Diencephalon (tissue), 1 donor: ENCODE results near the gene MYMK. TPM values are rescaled to one million over a fixed set of nuclear protein-coding genes. Genes with fewer than 3 reads are reported as not detected.

Experiments used
- total RNA-seq: library from RNA; depleted of rRNA; stranded (reverse); fragments of >200 nt; gene quantifications from one replicate; pipeline ENCODE4 v1.2.3, GENCODE V29; 2014

The MYMK gene, protein sequence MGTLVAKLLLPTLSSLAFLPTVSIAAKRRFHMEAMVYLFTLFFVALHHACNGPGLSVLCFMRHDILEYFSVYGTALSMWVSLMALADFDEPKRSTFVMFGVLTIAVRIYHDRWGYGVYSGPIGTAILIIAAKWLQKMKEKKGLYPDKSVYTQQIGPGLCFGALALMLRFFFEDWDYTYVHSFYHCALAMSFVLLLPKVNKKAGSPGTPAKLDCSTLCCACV
- total RNA-seq, result not detected

DNA sequence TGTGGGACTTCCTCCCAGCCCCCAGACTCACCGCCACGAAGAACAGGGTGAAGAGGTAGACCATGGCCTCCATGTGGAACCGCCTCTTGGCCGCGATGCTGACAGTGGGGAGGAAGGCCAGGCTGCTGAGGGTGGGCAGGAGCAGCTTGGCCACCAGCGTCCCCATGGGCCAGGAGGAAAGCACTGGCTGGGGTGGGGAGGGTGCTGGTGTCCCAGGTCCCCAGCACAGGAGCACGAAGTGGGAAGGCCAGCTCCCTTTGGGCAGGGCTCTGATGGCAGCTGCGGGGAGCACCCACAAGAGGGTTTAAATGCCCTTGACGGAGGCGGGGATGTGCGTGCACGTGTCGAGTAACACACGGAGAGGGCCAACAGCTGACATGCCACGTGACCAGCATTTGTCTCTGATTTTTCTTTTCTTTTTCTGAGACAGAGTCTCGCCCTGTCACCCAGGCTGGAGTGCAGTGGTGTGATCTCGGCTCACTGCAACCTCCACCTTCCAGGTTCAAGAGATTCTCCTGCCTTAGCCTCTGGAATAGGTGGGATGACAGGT, at the start of gene MYMK:
Gene MYMK, minus strand, starts transcription at position 281 of the 550 bp plus-strand sequence. Its CDS starts 115 bp downstream, at position 166.

DNA sequence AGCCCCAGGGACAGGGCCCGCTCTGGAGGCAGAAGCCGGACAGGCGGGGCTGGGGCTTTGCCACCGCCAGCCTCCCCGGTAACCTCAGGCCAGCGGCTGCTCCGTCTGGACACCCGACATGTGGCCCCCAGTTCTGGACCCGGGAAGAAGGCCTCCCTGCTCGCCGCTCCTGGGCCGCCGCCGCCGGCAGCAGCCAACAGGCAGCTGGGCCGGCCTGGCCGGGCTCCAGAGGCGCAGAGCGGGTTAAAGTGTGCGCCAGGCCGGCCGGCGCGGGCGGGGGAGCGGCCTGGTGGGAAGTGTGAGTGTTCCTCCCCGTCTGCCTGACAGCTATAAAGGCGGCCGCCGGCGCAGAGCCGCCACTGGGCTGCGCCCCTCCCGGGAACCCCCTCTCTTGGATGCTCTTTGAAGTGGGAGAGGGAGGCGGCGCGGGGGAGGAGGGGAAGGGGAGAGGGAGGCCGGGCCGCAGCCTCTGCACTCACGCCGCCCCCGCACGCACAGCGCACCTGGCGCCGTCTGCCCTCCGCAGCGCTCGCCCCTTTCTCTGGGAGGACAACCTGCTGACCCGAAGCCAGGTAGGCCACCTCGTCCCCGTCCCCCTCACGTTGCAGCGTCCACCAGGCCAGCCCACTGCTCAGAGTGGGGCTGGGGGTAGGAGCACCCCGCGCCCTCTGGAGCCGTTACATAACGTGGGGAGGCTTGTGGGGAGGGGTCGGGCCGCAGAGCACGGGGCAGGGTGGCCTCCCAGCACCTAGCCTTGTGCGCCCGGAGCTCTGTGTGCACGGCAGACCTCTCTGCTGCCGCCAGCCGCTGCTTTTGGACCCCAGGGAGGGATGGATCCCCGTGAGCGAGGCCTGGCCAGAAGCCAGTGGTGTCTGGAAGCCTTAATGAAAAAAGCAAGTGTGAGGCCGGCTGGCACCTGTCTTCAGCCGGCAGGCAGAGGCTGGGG, 9.9 kb upstream of the MYMK start, which contains the start of gene ADAMTSL2:
Gene ADAMTSL2, plus strand, starts transcription at position 359 of the 946 bp plus-strand sequence. CDS start 2,009 bp downstream, outside the sequence.

DNA sequence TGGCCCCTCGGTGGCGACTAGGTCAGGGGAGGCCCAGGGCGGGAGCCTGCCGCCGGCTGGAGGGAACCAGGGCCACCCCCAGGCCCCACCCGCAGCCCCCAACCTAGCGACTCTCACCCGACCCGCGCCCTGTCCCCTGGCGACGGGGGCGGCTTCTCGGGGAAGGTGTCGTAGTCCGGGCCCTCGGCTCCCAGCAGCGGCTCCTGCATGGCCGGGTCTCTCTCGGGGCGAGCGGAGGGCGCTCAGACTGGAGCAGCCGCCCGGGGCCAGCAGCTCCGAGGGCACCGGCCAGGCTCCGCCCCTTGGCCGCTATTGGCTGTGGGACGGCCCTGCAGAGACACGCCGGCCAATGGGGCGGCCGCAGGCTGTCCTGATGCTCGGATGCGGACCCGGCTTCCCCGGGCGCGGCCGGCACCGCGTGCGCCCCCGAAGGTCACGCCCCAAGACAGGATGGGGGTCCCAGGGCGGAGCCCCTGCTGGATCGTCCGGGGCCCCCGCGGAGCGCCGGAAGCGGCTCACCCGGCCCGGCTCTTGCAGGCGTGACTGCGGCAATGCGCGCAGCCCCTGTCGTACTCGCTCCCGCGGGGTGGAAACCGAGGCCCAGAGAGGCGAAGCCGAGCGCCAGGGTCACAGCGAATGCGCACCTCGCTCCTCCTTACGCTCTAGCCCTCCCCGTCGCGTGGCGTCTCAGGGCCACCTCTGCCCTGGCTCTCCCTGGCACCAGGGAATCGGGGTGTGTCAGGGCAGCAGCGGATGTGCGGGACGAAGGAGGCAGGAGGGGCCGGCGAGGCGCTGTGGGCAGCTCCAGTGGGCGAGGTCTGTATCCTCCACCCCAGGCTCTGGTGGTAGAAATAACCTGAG, 45.7 kb downstream of the MYMK start, which contains the start of gene SLC2A6:
Gene SLC2A6, minus strand, starts transcription at position 249 of the 861 bp plus-strand sequence. Its CDS starts 40 bp downstream, at position 209.

Other genes starting within 250 kb of the MYMK start
- under 0.01 TPM for gene ABO, start 249.8 kb downstream of the MYMK start, total RNA-seq
- 18.2 TPM for gene SURF6, start 188.8 kb downstream of the MYMK start, total RNA-seq
- 15.9 TPM for gene MED22, start 176.8 kb downstream of the MYMK start, total RNA-seq
- 914 TPM for gene RPL7A, start 176.7 kb downstream of the MYMK start, total RNA-seq
- 17.8 TPM for gene SURF1, start 168.5 kb downstream of the MYMK start, total RNA-seq
- gene SURF2, start 168.4 kb downstream of the MYMK start, total RNA-seq, result 19.6 TPM
- 91.3 TPM for gene SURF4, start 148.9 kb downstream of the MYMK start, total RNA-seq
- 3.0 TPM for gene STKLD1, start 148.6 kb downstream of the MYMK start, total RNA-seq
- gene REXO4, start 106.9 kb downstream of the MYMK start, total RNA-seq, result 13.6 TPM
- 3.5 TPM for gene ADAMTS13, start 102.6 kb downstream of the MYMK start, total RNA-seq
- gene CACFD1, start 65.0 kb downstream of the MYMK start, total RNA-seq, result 23.1 TPM
- 22.8 TPM for gene SLC2A6, start 45.9 kb downstream of the MYMK start, total RNA-seq
- gene ADAMTSL2, start 9.7 kb upstream of the MYMK start, total RNA-seq, result 6.0 TPM
- 11.3 TPM for gene FAM163B, start 84.4 kb upstream of the MYMK start, total RNA-seq
- gene DBH, start 111.4 kb upstream of the MYMK start, total RNA-seq, result under 0.01 TPM
- 4.2 TPM for gene SARDH, start 213.4 kb upstream of the MYMK start, total RNA-seq